T-cell (primary cell): ENCODE measurements around the gene PADI2. TPM values are rescaled to one million over a fixed set of nuclear protein-coding genes. Genes with fewer than 3 reads are reported as not detected.

Experiments
- ATAC-seq, 4 experiments: fragments of 200-7000 bp in 3 of 4; fragments of 150-1000 bp in 1 of 4; cut with Tn5 transposase; replicated peaks in 1 of 4; 1 replicate in 3 of 4; 2 replicates in 1 of 4; pipeline ENCODE4 v1.10.0; 2021; ENCODE audit warnings: moderate library complexity in 3 of 4, mild to moderate bottlenecking in 2 of 4, moderate number of reproducible peaks in 1 of 4
- CTCF ChIA-PET, 2 donors: fragments of 300-600 bp; sonication (Branson Sonifier 250); formaldehyde crosslinking; loops; one replicate each; lab custom pipeline; 2022; ENCODE audit warnings: antibody characterized with exemption in 2 of 2; lab: Charles Lee
- POLR2A ChIA-PET, 2 donors: fragments of 300-600 bp; sonication (Branson Sonifier 250); formaldehyde crosslinking; loops; one replicate each; lab custom pipeline; 2022; ENCODE audit warnings: antibody characterized with exemption in 2 of 2; lab: Charles Lee
- DNase-seq, 35 experiments: peaks; one replicate each; pipeline versions ENCODE4 v3.0.0 to v3.0.0-alpha.2; 2013 to 2023
- H3K27ac ChIP-seq: one replicate; pipeline ENCODE4 v1.5.1; 2013; ENCODE audit warnings: low read length
- H3K27me3 ChIP-seq, 2 experiments: replicated peaks in 1 of 2; 1 replicate in 1 of 2; 2 replicates in 1 of 2; pipeline versions ENCODE4 v1.6.1 to v1.7.0; 2013; ENCODE audit warnings: low read length in 1 of 2, mixed read lengths in 1 of 2; ENCODE audit not compliant: control insufficient read depth in 2 of 2, insufficient read depth in 2 of 2; ENCODE audit errors: extremely low read depth in 1 of 2
- H3K36me3 ChIP-seq, 2 donors: 1 replicate in 1 of 2; 2 replicates in 1 of 2; pipeline versions ENCODE4 v1.6.1 to v1.7.0; 2013; ENCODE audit warnings: low read length in 1 of 2; ENCODE audit not compliant: control insufficient read depth in 2 of 2, insufficient read depth in 1 of 2; ENCODE audit errors: extremely low read depth in 1 of 2
- H3K4me1 ChIP-seq, 2 experiments: 1 replicate in 1 of 2; 2 replicates in 1 of 2; pipeline versions ENCODE4 v1.6.1 to v1.7.0; 2013; ENCODE audit warnings: low read length in 2 of 2, mixed read lengths in 1 of 2; ENCODE audit not compliant: insufficient read depth in 2 of 2, control insufficient read depth in 1 of 2; ENCODE audit errors: extremely low read depth in 1 of 2
- H3K4me3 ChIP-seq, 2 donors: 1 replicate in 1 of 2; 2 replicates in 1 of 2; pipeline versions ENCODE4 v1.5.1 to v1.7.0; 2013; ENCODE audit warnings: mild to moderate bottlenecking in 2 of 2, low read length in 1 of 2, moderate library complexity in 1 of 2; ENCODE audit not compliant: control insufficient read depth in 1 of 2; ENCODE audit errors: extremely low read depth in 1 of 2
- H3K9me3 ChIP-seq: 2 replicates; pipeline ENCODE4 v1.7.0; 2013
- H3K27ac Mint-ChIP-seq, 2 donors: one replicate each; pipeline ENCODE4 v1.8.0; 2020 to 2021; ENCODE audit warnings: mild to moderate bottlenecking in 2 of 2, mixed read lengths in 2 of 2
- H3K27me3 Mint-ChIP-seq, 2 donors: one replicate each; pipeline ENCODE4 v1.8.0; 2021 to 2022; ENCODE audit warnings: mixed read lengths in 2 of 2
- H3K36me3 Mint-ChIP-seq: one replicate; pipeline ENCODE4 v1.8.0; 2021; ENCODE audit warnings: mixed read lengths
- H3K4me1 Mint-ChIP-seq, 3 donors: one replicate each; pipeline ENCODE4 v1.8.0; 2020 to 2022; ENCODE audit warnings: mixed read lengths in 3 of 3, mild to moderate bottlenecking in 1 of 3
- H3K4me3 Mint-ChIP-seq, 3 donors: one replicate each; pipeline ENCODE4 v1.8.0; 2020 to 2022; ENCODE audit warnings: mild to moderate bottlenecking in 3 of 3, mixed read lengths in 3 of 3, moderate library complexity in 3 of 3
- H3K9me3 Mint-ChIP-seq, 3 donors: one replicate each; pipeline ENCODE4 v1.8.0; 2020 to 2022; ENCODE audit warnings: mixed read lengths in 3 of 3
- WGBS: methylation state at CpG from one replicate; pipeline ENCODE4 v1.1.5; 2013; ENCODE audit warnings: missing lambda C conversion rate; ENCODE audit not compliant: insufficient coverage; 5-methylcytosine and 5-hydroxymethylcytosine counted together
- total RNA-seq, 35 experiments: library from RNA in 6 of 35; stranded (reverse) in 6 of 35; fragments of 120-200 nt in 1 of 35; gene quantifications; one replicate each; pipeline versions ENCODE4 v1.2.1 to v1.2.4 and lab custom pipeline; 2013 to 2026

PADI2 gene
- total RNA-seq, 5 donors from 2014 or later (not counting 1 experiment from before 2014, with no cell fraction given), result 0.23 to 0.35 (median 0.30) TPM; not detected in 2

DNA sequence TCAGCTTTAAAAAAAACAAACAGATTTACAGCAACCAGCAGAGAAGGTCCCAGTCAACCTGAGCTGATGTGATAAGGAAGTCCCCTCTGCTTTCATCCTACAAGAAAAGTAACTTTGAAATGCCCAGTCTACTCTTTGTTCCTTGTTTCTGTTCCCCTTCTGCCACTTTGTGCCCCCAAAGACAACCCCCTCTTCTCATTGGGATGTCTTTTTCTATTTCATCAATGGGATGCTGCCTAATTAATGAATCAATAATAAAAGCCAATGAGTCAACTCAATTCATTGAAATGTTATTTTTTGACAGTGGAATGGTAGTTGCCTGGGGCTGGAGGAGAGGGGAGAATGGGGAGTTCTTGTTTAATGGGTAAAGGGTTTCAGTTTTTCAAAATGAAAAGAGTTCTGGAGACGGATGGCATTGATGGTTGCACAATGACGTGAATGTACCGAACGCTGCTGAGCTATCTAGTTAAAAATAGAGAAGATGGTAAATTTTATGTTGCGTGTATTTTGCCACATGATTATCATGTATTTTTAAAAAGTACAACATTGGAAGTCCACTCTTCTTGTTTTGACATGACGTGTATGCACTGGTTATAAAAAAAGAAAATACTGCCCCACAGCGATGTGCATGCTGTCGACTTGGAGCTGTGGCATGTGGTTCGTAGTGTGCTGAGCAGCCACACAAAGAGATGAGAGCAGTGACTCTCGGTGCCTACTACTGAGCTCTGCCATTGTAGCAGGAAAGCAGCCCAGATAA, 22.4 kb upstream of the PADI2 start:
- WGBS, result 85% methylated on average over 8 of the region's 10 CpGs
- no peak for ATAC-seq
- H3K4me3 ChIP-seq, result no peak overlapping the region
- H3K4me3 Mint-ChIP-seq, result no peak overlapping the region
- H3K27ac Mint-ChIP-seq, result no peak overlapping the region
- no peaks in the 10 kb centered on the region for H3K36me3 ChIP-seq
- peaks cover 0 to 5% (median 0%) of the 10 kb centered on the region in 3 donors for H3K4me1 Mint-ChIP-seq
- peaks cover 0 to 2% (median 0%) of the 10 kb centered on the region in 3 donors for H3K9me3 Mint-ChIP-seq
- ChIA-PET POLR2A (no interaction called here), CTCF (no interaction called here)
- peaks cover 0 to 15% of the 10 kb centered on the region in 2 experiments for H3K27me3 ChIP-seq
- H3K4me1 ChIP-seq, result no peaks in the 10 kb centered on the region
- peaks cover 9 to 10% of the 10 kb centered on the region in 2 donors for H3K27me3 Mint-ChIP-seq
- no peaks in the 10 kb centered on the region for H3K36me3 Mint-ChIP-seq
- H3K27ac ChIP-seq, result no peak overlapping the region
- H3K9me3 ChIP-seq, result no peaks in the 10 kb centered on the region
- DNase-seq, result no peak

- no peak overlapping the region for H3K27ac ChIP-seq
- Mint-ChIP-seq H3K4me3 (no peak overlapping the region), H3K9me3 (peaks cover 0 to 2% (median 0%) of the 10 kb centered on the region in 3 donors), H3K36me3 (no peaks in the 10 kb centered on the region), H3K27me3 (peaks cover 11 to 13% of the 10 kb centered on the region in 2 donors), H3K27ac (no peak overlapping the region), H3K4me1 (peaks cover 0 to 5% (median 0%) of the 10 kb centered on the region in 3 donors)
- no peak for ATAC-seq
- H3K36me3 ChIP-seq, result no peaks in the 10 kb centered on the region
- no peaks in the 10 kb centered on the region for H3K9me3 ChIP-seq
- H3K27me3 ChIP-seq, result peaks cover 0 to 20% of the 10 kb centered on the region in 2 experiments
- 33% methylated on average over 1 of the region's 1 CpG for WGBS
- ChIA-PET POLR2A (interaction anchor here in 1 of 2 donors (0.6 kb wide), 1 partner anchor 11 kb away, joined by 9 read pairs; no protein-coding TSS in a partner anchor), CTCF (interaction anchor here in 1 of 2 donors (0.6 kb wide), 1 partner anchor 590 kb away, joined by 3 read pairs; no protein-coding TSS in a partner anchor)
- no peaks in the 10 kb centered on the region for H3K4me1 ChIP-seq
- DNase-seq, result no peak
- H3K4me3 ChIP-seq, result no peak overlapping the region
Observed at GRCh38 chr1:17140279-17140678, 21.0 kb upstream of the PADI2 start.

GRCh38 chr1:17139637-17140036, 20.4 kb upstream of the PADI2 start:
- peaks cover 0 to 23% of the 10 kb centered on the region in 2 experiments for H3K27me3 ChIP-seq
- no peak overlapping the region for H3K27ac ChIP-seq
- peaks cover 16% of the 10 kb centered on the region in 2 donors for H3K27me3 Mint-ChIP-seq
- CTCF ChIA-PET, result no interaction called here
- POLR2A ChIA-PET, result no interaction called here
- DNase-seq (no peak), ATAC-seq (no peak)
- H3K36me3 ChIP-seq, result no peaks in the 10 kb centered on the region
- H3K4me1 Mint-ChIP-seq, result peaks cover 0 to 5% (median 0%) of the 10 kb centered on the region in 3 donors
- H3K27ac Mint-ChIP-seq, result no peak overlapping the region
- H3K9me3 Mint-ChIP-seq, result peaks cover 0 to 2% (median 0%) of the 10 kb centered on the region in 3 donors
- H3K36me3 Mint-ChIP-seq, result no peaks in the 10 kb centered on the region
- no peaks in the 10 kb centered on the region for H3K9me3 ChIP-seq
- no peak overlapping the region for H3K4me3 ChIP-seq
- H3K4me3 Mint-ChIP-seq, result no peak overlapping the region
- no peaks in the 10 kb centered on the region for H3K4me1 ChIP-seq

DNA sequence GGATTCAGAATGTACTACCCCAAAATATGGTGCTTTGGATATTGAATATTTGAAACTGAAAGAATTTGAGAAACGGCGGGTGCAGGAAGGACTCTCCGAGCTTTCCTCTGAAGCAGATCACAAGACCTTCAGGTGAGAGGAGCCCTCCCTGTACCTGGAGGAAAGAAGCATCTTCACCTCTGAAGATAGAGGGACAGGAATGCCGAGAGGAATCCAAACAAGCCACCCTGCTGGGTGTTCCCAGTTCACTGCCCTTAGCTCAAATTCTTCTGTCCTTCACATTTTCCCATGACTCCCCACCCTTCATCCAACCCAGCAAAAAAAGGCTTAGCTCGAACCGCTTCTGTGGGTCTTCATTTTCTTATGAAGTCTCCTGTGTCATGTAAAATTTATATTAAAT, 18.2 kb upstream of the PADI2 start:
- Mint-ChIP-seq H3K36me3 (no peaks in the 10 kb centered on the region), H3K9me3 (no peaks in the 10 kb centered on the region), H3K4me3 (no peak overlapping the region), H3K4me1 (peaks cover 0 to 5% (median 0%) of the 10 kb centered on the region in 3 donors), H3K27ac (no peak overlapping the region), H3K27me3 (peaks cover 16 to 18% of the 10 kb centered on the region in 2 donors)
- Histone ChIP-seq H3K27me3 (peaks cover 0 to 31% of the 10 kb centered on the region in 2 experiments), H3K4me1 (no peaks in the 10 kb centered on the region), H3K4me3 (no peak overlapping the region), H3K36me3 (no peaks in the 10 kb centered on the region), H3K9me3 (no peaks in the 10 kb centered on the region), H3K27ac (no peak overlapping the region)
- no peak for ATAC-seq
- no CpG with 5 or more reads among the region's 6 CpGs for WGBS
- CTCF ChIA-PET, result interaction anchor here in 1 of 2 donors (1.0 kb wide), 1 partner anchor 100 kb away, joined by 5 read pairs; no protein-coding TSS in a partner anchor
- DNase-seq, result no peak
- POLR2A ChIA-PET, result no interaction called here

DNA sequence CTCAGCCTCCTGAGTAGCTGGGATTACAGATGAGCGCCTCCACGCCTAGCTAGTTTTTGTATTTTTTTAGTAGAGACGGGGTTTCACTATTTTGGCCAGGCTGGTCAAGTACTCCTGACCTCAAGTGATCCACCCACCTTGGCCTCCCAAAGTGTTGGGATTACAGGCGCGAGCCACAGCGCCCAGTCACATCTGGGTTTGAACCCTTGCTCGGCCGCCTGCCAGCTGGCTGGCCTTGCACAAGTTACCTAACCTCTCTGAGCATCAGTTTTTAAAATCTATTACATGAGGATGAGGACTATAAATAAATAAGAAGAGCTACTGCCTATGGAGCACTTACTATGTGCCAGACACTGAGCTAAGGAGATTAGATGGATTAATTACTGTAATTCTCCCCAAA, 17.7 kb upstream of the PADI2 start:
- Mint-ChIP-seq H3K27me3 (peaks cover 16 to 18% of the 10 kb centered on the region in 2 donors), H3K4me3 (no peak overlapping the region), H3K4me1 (peaks cover 0 to 5% (median 0%) of the 10 kb centered on the region in 3 donors), H3K9me3 (no peaks in the 10 kb centered on the region), H3K27ac (no peak overlapping the region), H3K36me3 (no peaks in the 10 kb centered on the region)
- H3K27me3 ChIP-seq, result peaks cover 0 to 31% of the 10 kb centered on the region in 2 experiments
- ChIA-PET POLR2A (no interaction called here), CTCF (interaction anchor here in 1 of 2 donors (1.0 kb wide), 1 partner anchor 100 kb away, joined by 5 read pairs; no protein-coding TSS in a partner anchor)
- no peaks in the 10 kb centered on the region for H3K36me3 ChIP-seq
- H3K27ac ChIP-seq, result no peak overlapping the region
- WGBS, result 100% methylated on average over 1 of the region's 8 CpGs
- no peak for ATAC-seq
- H3K4me3 ChIP-seq, result no peak overlapping the region
- no peaks in the 10 kb centered on the region for H3K4me1 ChIP-seq
- no peaks in the 10 kb centered on the region for H3K9me3 ChIP-seq
- DNase-seq, result no peak

DNA sequence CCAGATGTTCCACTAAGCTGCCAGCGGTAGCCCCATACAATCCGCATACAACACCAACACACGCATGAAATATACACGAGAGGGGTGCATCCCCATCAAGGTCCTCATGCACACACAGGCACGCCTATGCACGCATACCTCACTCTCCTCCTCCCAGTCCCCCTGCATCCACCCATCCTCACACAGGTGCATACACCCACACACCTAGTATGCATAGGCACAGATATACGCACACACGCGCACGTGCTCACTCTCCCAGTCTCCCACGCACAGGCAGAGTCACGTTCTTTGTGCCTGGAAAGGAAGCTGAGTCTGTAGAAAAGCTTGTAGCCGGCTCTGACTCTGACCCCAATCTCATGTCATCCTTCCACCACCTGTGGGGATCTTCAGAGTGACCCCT, 16.9 kb upstream of the PADI2 start:
- ChIA-PET CTCF (no interaction called here), POLR2A (no interaction called here)
- Mint-ChIP-seq H3K27ac (peak overlapping the region in 1 of 2 donors; percentile 37), H3K27me3 (peaks cover 18 to 21% of the 10 kb centered on the region in 2 donors), H3K9me3 (no peaks in the 10 kb centered on the region), H3K36me3 (no peaks in the 10 kb centered on the region), H3K4me3 (no peak overlapping the region), H3K4me1 (peaks cover 0 to 5% (median 0%) of the 10 kb centered on the region in 3 donors)
- H3K4me1 ChIP-seq, result no peaks in the 10 kb centered on the region
- H3K27ac ChIP-seq, result no peak overlapping the region
- no peak overlapping the region for H3K4me3 ChIP-seq
- no peaks in the 10 kb centered on the region for H3K36me3 ChIP-seq
- ATAC-seq (no peak), DNase-seq (no peak)
- no peaks in the 10 kb centered on the region for H3K9me3 ChIP-seq
- peaks cover 0 to 31% of the 10 kb centered on the region in 2 experiments for H3K27me3 ChIP-seq
- WGBS, result 72% methylated on average over 12 of the region's 13 CpGs
